ENCODE measurements around the gene CBX5.
"Not testable (repeated sequence)": the region's sequence is repeated elsewhere in the genome, so short reads cannot be mapped to it uniquely, and the experiment has no call there.

Gene CBX5

GRCh38 chr12:54230555-54230954 is 49.4 kb downstream of the CBX5 start:
- Mint-ChIP-seq H3K4me1 (peaks cover 25 to 39% of the 10 kb centered on the region in 2 donors), H3K27me3 (no peaks in the 10 kb centered on the region), H3K9me3 (no peaks in the 10 kb centered on the region), H3K36me3 (peaks cover 17 to 27% of the 10 kb centered on the region in 2 donors), H3K4me3 (no peak overlapping the region), H3K27ac (peak overlapping the region; percentile 59)
- DNase-seq = no peak
- ATAC-seq (replicated peaks) = no peak

- no peak for DNase-seq
- H3K4me3 Mint-ChIP-seq = peak overlapping the region; percentile 3 to 33
- peaks cover 13 to 26% of the 10 kb centered on the region in 2 donors for H3K36me3 Mint-ChIP-seq
- no peaks in the 10 kb centered on the region for H3K27me3 Mint-ChIP-seq
- peak; percentile 82 to 86 for ATAC-seq (replicated peaks)
- H3K27ac Mint-ChIP-seq = peak overlapping the region; percentile 80
- no peaks in the 10 kb centered on the region for H3K9me3 Mint-ChIP-seq
- H3K4me1 Mint-ChIP-seq = peaks cover 25 to 39% of the 10 kb centered on the region in 2 donors
Observed at GRCh38 chr12:54229624-54230212, 50.2 kb downstream of the CBX5 start.

- Mint-ChIP-seq H3K4me3 (no peak overlapping the region), H3K9me3 (no peaks in the 10 kb centered on the region), H3K27ac (peak overlapping the region; percentile 7), H3K27me3 (no peaks in the 10 kb centered on the region), H3K4me1 (peaks cover 25 to 39% of the 10 kb centered on the region in 2 donors), H3K36me3 (peaks cover 10 to 22% of the 10 kb centered on the region in 2 donors)
- DNase-seq = no peak
- no peak for ATAC-seq (replicated peaks)
Observed at GRCh38 chr12:54228471-54228870, 51.5 kb downstream of the CBX5 start.

- Mint-ChIP-seq H3K36me3 (peaks cover 10 to 20% of the 10 kb centered on the region in 2 donors), H3K4me1 (peaks cover 25 to 39% of the 10 kb centered on the region in 2 donors)
- ATAC-seq (replicated peaks); DNase-seq; H3K27me3 Mint-ChIP-seq; H3K4me3 Mint-ChIP-seq; H3K27ac Mint-ChIP-seq; H3K9me3 Mint-ChIP-seq: not testable (repeated sequence)
Observed at GRCh38 chr12:54227927-54228326, 52.0 kb downstream of the CBX5 start.

- no peak for ATAC-seq (replicated peaks)
- Mint-ChIP-seq H3K36me3 (peaks cover 10 to 20% of the 10 kb centered on the region in 2 donors), H3K27ac (peak overlapping the region; percentile 32), H3K27me3 (no peaks in the 10 kb centered on the region), H3K4me1 (peaks cover 25 to 39% of the 10 kb centered on the region in 2 donors), H3K9me3 (no peaks in the 10 kb centered on the region), H3K4me3 (no peak overlapping the region)
- DNase-seq = no peak
Observed at GRCh38 chr12:54227376-54227775, 52.5 kb downstream of the CBX5 start.

GRCh38 chr12:54225666-54226065 is 54.3 kb downstream of the CBX5 start:
- ATAC-seq (replicated peaks) (no peak), DNase-seq (no peak)
- Mint-ChIP-seq H3K27me3 (no peaks in the 10 kb centered on the region), H3K36me3 (peaks cover 3 to 11% of the 10 kb centered on the region in 2 donors), H3K9me3 (no peaks in the 10 kb centered on the region), H3K4me1 (peaks cover 24 to 37% of the 10 kb centered on the region in 2 donors), H3K4me3 (no peak overlapping the region), H3K27ac (no peak overlapping the region)

- peaks cover 0 to under 1% of the 10 kb centered on the region in 2 donors for H3K27me3 Mint-ChIP-seq
- DNase-seq = no peak
- no peaks in the 10 kb centered on the region for H3K36me3 Mint-ChIP-seq
- no peak for ATAC-seq (replicated peaks)
- H3K4me1 Mint-ChIP-seq = peaks cover 9 to 15% of the 10 kb centered on the region in 2 donors
- H3K4me3 Mint-ChIP-seq = no peak overlapping the region
- H3K9me3 Mint-ChIP-seq = no peaks in the 10 kb centered on the region
- no peak overlapping the region for H3K27ac Mint-ChIP-seq
Observed at GRCh38 chr12:54222609-54223008, 57.3 kb downstream of the CBX5 start.

GRCh38 chr12:54221402-54221984 is 58.4 kb downstream of the CBX5 start:
- DNase-seq (no peak), ATAC-seq (replicated peaks) (no peak)
- no peak overlapping the region for H3K4me3 Mint-ChIP-seq
- H3K27me3 Mint-ChIP-seq = peaks cover 0 to 12% of the 10 kb centered on the region in 2 donors
- H3K36me3 Mint-ChIP-seq = no peaks in the 10 kb centered on the region
- no peaks in the 10 kb centered on the region for H3K9me3 Mint-ChIP-seq
- H3K4me1 Mint-ChIP-seq = peaks cover 15 to 18% of the 10 kb centered on the region in 2 donors
- no peak overlapping the region for H3K27ac Mint-ChIP-seq

GRCh38 chr12:54220567-54220966 is 59.4 kb downstream of the CBX5 start:
- H3K27me3 Mint-ChIP-seq = peaks cover 0 to 15% of the 10 kb centered on the region in 2 donors
- H3K4me1 Mint-ChIP-seq = peaks cover 20 to 27% of the 10 kb centered on the region in 2 donors
- no peaks in the 10 kb centered on the region for H3K9me3 Mint-ChIP-seq
- no peak overlapping the region for H3K4me3 Mint-ChIP-seq
- no peak for DNase-seq
- no peak overlapping the region for H3K27ac Mint-ChIP-seq
- H3K36me3 Mint-ChIP-seq = no peaks in the 10 kb centered on the region
- ATAC-seq (replicated peaks) = no peak

- peak overlapping the region; percentile 11 for H3K27ac Mint-ChIP-seq
- peak; percentile 45 for DNase-seq
- peak; percentile 49 to 64 for ATAC-seq (replicated peaks)
- H3K27me3 Mint-ChIP-seq = peaks cover 0 to 15% of the 10 kb centered on the region in 2 donors
- H3K36me3 Mint-ChIP-seq = no peaks in the 10 kb centered on the region
- H3K4me3 Mint-ChIP-seq = no peak overlapping the region
- peaks cover 21 to 30% of the 10 kb centered on the region in 2 donors for H3K4me1 Mint-ChIP-seq
- no peaks in the 10 kb centered on the region for H3K9me3 Mint-ChIP-seq
Observed at GRCh38 chr12:54220092-54220557, 59.8 kb downstream of the CBX5 start.

GRCh38 chr12:54217774-54218241 is 62.1 kb downstream of the CBX5 start:
- no peak for ATAC-seq (replicated peaks)

GRCh38 chr12:54216797-54217661 is 62.9 kb downstream of the CBX5 start:
- Mint-ChIP-seq H3K27me3 (peaks cover 2 to 17% of the 10 kb centered on the region in 2 donors), H3K4me1 (peaks cover 23 to 33% of the 10 kb centered on the region in 2 donors), H3K36me3 (no peaks in the 10 kb centered on the region), H3K27ac (peak overlapping the region; percentile 45), H3K9me3 (no peaks in the 10 kb centered on the region), H3K4me3 (peak overlapping the region; percentile 73 to 75)
- peak; percentile 60 for DNase-seq
- peak; percentile 49 to 50 for ATAC-seq (replicated peaks)

More at GRCh38 chr12:54217774-54218241, 62.1 kb downstream of the CBX5 start:
- peak; percentile 24 for DNase-seq
- Mint-ChIP-seq H3K4me3 (peak overlapping the region; percentile 73 to 75), H3K4me1 (peaks cover 23 to 33% of the 10 kb centered on the region in 2 donors), H3K9me3 (no peaks in the 10 kb centered on the region), H3K27ac (no peak overlapping the region), H3K27me3 (peaks cover 0 to 15% of the 10 kb centered on the region in 2 donors), H3K36me3 (no peaks in the 10 kb centered on the region)

GRCh38 chr12:54215989-54216796 is 63.7 kb downstream of the CBX5 start:
- Mint-ChIP-seq H3K4me1 (peaks cover 23 to 33% of the 10 kb centered on the region in 2 donors), H3K27ac (peak overlapping the region; percentile 45), H3K36me3 (no peaks in the 10 kb centered on the region), H3K9me3 (no peaks in the 10 kb centered on the region), H3K4me3 (peak overlapping the region; percentile 73 to 75), H3K27me3 (peaks cover 7 to 22% of the 10 kb centered on the region in 2 donors)
- ATAC-seq (replicated peaks) = peak; percentile 9 to 12
- DNase-seq = peak; percentile 51

All from stimulated activated naive B cell treated with anti-CD40 and anti-IgM and Interleukin-4, amounts not matched to agents 10 μg/mL and 1 μg/mL and 100 μg/mL, for 72 hours (primary cell).